CD14-positive monocyte (primary cell): Measurements from ENCODE around the gene ACER1. TPM values are rescaled to one million over a fixed set of nuclear protein-coding genes. Genes with fewer than 3 reads are reported as not detected.

Experiments used
- DNase-seq, 3 donors: peaks; one replicate each; pipeline ENCODE4 v3.0.0-alpha.2; 2011 to 2022
- H2AFZ ChIP-seq: 2 replicates; pipeline ENCODE4 v1.6.0; 2012; ENCODE audit warnings: mild to moderate bottlenecking, low read depth, low read length, inconsistent platforms; ENCODE audit not compliant: insufficient read depth, poor library complexity, severe bottlenecking
- H3K27ac ChIP-seq, 2 donors: 1 replicate in 1 of 2; 2 replicates in 1 of 2; pipeline ENCODE4 v1.5.1; 2012 to 2013; ENCODE audit warnings: low read length in 2 of 2, control low read depth in 1 of 2, inconsistent platforms in 1 of 2, low read depth in 1 of 2, mild to moderate bottlenecking in 1 of 2
- H3K27me3 ChIP-seq, 2 donors: one replicate each; pipeline versions ENCODE4 v1.6.0 to v1.6.1; 2011 to 2013; ENCODE audit warnings: low read length in 2 of 2; ENCODE audit not compliant: control insufficient read depth in 2 of 2, insufficient read depth in 2 of 2
- H3K36me3 ChIP-seq, 2 donors: replicated peaks in 1 of 2; 1 replicate in 1 of 2; 2 replicates in 1 of 2; pipeline versions ENCODE4 v1.5.1 to v1.6.1; 2012 to 2013; ENCODE audit warnings: low read length in 2 of 2, control low read depth in 1 of 2, inconsistent platforms in 1 of 2, mild to moderate bottlenecking in 1 of 2; ENCODE audit not compliant: insufficient read depth in 2 of 2, control insufficient read depth in 1 of 2
- H3K4me1 ChIP-seq, 2 donors: 1 replicate in 1 of 2; 2 replicates in 1 of 2; pipeline versions ENCODE4 v1.5.1 to v1.6.1; 2012 to 2013; ENCODE audit warnings: low read length in 2 of 2, control low read depth in 1 of 2, inconsistent platforms in 1 of 2, mild to moderate bottlenecking in 1 of 2, moderate library complexity in 1 of 2; ENCODE audit not compliant: insufficient read depth in 2 of 2, control insufficient read depth in 1 of 2
- H3K4me2 ChIP-seq: replicated peaks from 2 replicates; pipeline ENCODE3; 2012; ENCODE audit warnings: low read length, moderate library complexity, mild to moderate bottlenecking; ENCODE audit not compliant: poor library complexity, severe bottlenecking; ENCODE audit errors: extremely low read depth
- H3K4me3 ChIP-seq, 3 experiments: fragments of 200-600 bp in 1 of 3; sonication (generic) in 1 of 3; replicated peaks in 1 of 3; 1 replicate in 2 of 3; 2 replicates in 1 of 3; pipeline ENCODE4 v1.5.1; 2011 to 2013; ENCODE audit warnings: low read length in 3 of 3, mild to moderate bottlenecking in 3 of 3, control low read depth in 2 of 3, low read depth in 2 of 3, inconsistent platforms in 1 of 3, moderate library complexity in 1 of 3
- H3K79me2 ChIP-seq: 2 replicates; pipeline ENCODE4 v1.6.0; 2012; ENCODE audit warnings: mild to moderate bottlenecking, control low read depth, inconsistent platforms, low read length, moderate library complexity; ENCODE audit not compliant: insufficient read depth
- H3K9ac ChIP-seq: 2 replicates; pipeline ENCODE4 v1.6.0; 2017; ENCODE audit warnings: low read length, mild to moderate bottlenecking; ENCODE audit not compliant: insufficient read depth, poor library complexity, severe bottlenecking
- H3K9me3 ChIP-seq, 2 donors: replicated peaks in 1 of 2; 1 replicate in 1 of 2; 2 replicates in 1 of 2; pipeline versions ENCODE4 v1.5.1 to v1.6.1; 2012 to 2013; ENCODE audit warnings: low read length in 2 of 2, control low read depth in 1 of 2; ENCODE audit not compliant: control insufficient read depth in 1 of 2, insufficient read depth in 1 of 2
- H4K20me1 ChIP-seq: 2 replicates; pipeline ENCODE4 v1.6.0; 2012; ENCODE audit warnings: mild to moderate bottlenecking, low read length, control low read depth, moderate library complexity; ENCODE audit not compliant: insufficient read depth
- H3K27ac Mint-ChIP-seq, 7 donors: one replicate each; pipeline ENCODE4 v1.8.0; 2020; ENCODE audit warnings: mild to moderate bottlenecking in 7 of 7, mixed read lengths in 7 of 7, moderate library complexity in 6 of 7, inconsistent platforms in 2 of 7
- H3K27me3 Mint-ChIP-seq, 3 donors: one replicate each; pipeline ENCODE4 v1.8.0; 2021 to 2022; ENCODE audit warnings: low read depth in 3 of 3, mild to moderate bottlenecking in 3 of 3, mixed read lengths in 3 of 3, moderate library complexity in 3 of 3, inconsistent platforms in 1 of 3
- H3K36me3 Mint-ChIP-seq, 2 donors: one replicate each; pipeline ENCODE4 v1.8.0; 2020; ENCODE audit warnings: mixed read lengths in 2 of 2, inconsistent platforms in 1 of 2, mild to moderate bottlenecking in 1 of 2
- H3K4me1 Mint-ChIP-seq: one replicate; pipeline ENCODE4 v1.8.0; 2020; ENCODE audit warnings: mild to moderate bottlenecking, mixed read lengths
- H3K4me3 Mint-ChIP-seq, 2 donors: one replicate each; pipeline ENCODE4 v1.8.0; 2020; ENCODE audit warnings: mild to moderate bottlenecking in 2 of 2, mixed read lengths in 2 of 2, moderate library complexity in 1 of 2
- H3K9me3 Mint-ChIP-seq, 7 donors: one replicate each; pipeline ENCODE4 v1.8.0; 2020 to 2022; ENCODE audit warnings: mixed read lengths in 7 of 7, mild to moderate bottlenecking in 6 of 7, moderate library complexity in 6 of 7, inconsistent platforms in 2 of 7
- CTCF ChIP-seq: fragments of 200-600 bp; IDR thresholded peaks from one replicate; pipeline ENCODE4 v1.8.0; 2022; ENCODE audit warnings: antibody characterized with exemption, mild to moderate bottlenecking
- WGBS: methylation state at CpG from one replicate; pipeline ENCODE4 v1.1.5; 2013; ENCODE audit warnings: missing lambda C conversion rate; ENCODE audit not compliant: insufficient coverage; 5-methylcytosine and 5-hydroxymethylcytosine counted together
- intact Hi-C, 2 donors: fragments of 100-400 bp; cut with micrococcal nuclease; formaldehyde crosslinking; loops; one replicate each; pipeline versions ENCODE4 v1.15.0 to v1.15.1; 2023
- polyA plus RNA-seq, 3 donors: library from polyadenylated mRNA; depleted of rRNA in 1 of 3; unstranded in 2 of 3; stranded (reverse) in 1 of 3; fragments of 300-500 nt in 2 of 3; fragments of >200 nt in 1 of 3; fragmentation: Illumina TruSeq in 2 of 3; gene quantifications; 1 replicate in 2 of 3; 2 replicates in 1 of 3; pipeline ENCODE4 v1.2.3, GENCODE V29; 2012 to 2021

ACER1 gene
- polyA plus RNA-seq, 3 donors = not detected

DNA sequence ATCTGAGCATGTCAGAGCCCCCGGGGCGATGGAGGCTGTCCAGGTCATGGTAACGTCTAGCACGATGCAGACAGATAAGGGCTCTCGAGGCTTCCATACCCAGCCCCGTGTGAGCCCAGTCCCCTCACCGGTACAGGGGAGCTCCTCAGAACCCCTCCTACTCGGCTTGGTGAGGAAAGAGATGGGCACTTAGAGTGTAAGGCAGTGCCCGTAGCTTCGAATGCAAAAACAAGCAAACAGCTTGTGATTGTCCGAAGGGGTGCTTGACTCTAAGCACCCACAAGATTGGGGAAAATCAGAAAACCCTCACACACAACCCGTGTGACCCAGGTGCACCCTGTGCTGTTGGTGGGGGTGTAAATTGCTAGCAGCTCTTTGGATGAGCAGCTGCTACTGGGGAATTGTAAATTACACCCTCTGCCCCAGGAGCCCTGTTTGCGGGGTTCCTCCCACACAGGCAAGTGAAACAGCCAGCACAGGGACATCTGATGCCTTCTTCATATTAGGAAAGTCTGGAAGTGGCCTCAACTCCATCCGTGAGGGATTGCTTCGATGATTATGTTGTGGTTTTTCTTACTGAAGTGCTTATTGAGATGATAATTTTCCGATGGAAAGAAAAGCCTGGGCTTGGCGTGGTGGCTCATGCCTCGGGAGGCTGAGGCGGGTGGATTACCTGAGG lies 43.2 kb upstream of the ACER1 start:
- WGBS = 93% methylated on average over 5 of the region's 19 CpGs

More for the DNA sequence above, 43.2 kb upstream of the ACER1 start:
- Histone ChIP-seq H4K20me1 (no peaks in the 10 kb centered on the region), H3K9ac (no peak overlapping the region), H3K4me1 (peaks cover 11 to 14% of the 10 kb centered on the region in 2 donors), H3K36me3 (peaks cover 29 to 43% of the 10 kb centered on the region in 2 donors), H3K27me3 (no peaks in the 10 kb centered on the region), H2AFZ (no peak overlapping the region), H3K9me3 (no peaks in the 10 kb centered on the region), H3K27ac (no peak overlapping the region), H3K79me2 (no peaks in the 10 kb centered on the region), H3K4me3 (no peak overlapping the region), H3K4me2 (no peak overlapping the region)
- Mint-ChIP-seq H3K4me1 (peaks cover 12% of the 10 kb centered on the region), H3K27ac (peak overlapping the region in 2 of 7 donors; percentile 5 to 35), H3K36me3 (peaks cover 34 to 48% of the 10 kb centered on the region in 2 donors), H3K9me3 (peaks cover 0 to 10% (median 2%) of the 10 kb centered on the region in 7 donors), H3K4me3 (no peak overlapping the region), H3K27me3 (peaks cover 0 to 2% (median 1%) of the 10 kb centered on the region in 3 donors)
- intact Hi-C loops = loop anchor here (10.0 kb wide), 2 partner anchors 48 to 692 kb away; partner anchors contain the start of genes HSD11B1L (in 1 of the 2), KHSRP (in 1 of the 2) and MICOS13 (in 1 of the 2)
- DNase-seq = no peak
- no peak for TF ChIP-seq CTCF
